Skeletal muscle satellite cell (primary cell): ENCODE data around the gene SLC16A5. TPM values are rescaled to one million over a fixed set of nuclear protein-coding genes. Genes with fewer than 3 reads are reported as not detected.

Source experiments
- H3K27me3 ChIP-seq: 2 replicates; pipeline ENCODE4 v1.7.0; 2013; ENCODE audit warnings: low read length; ENCODE audit not compliant: control insufficient read depth, insufficient read depth
- H3K36me3 ChIP-seq: 2 replicates; pipeline ENCODE4 v1.7.0; 2013; ENCODE audit warnings: mild to moderate bottlenecking, control low read depth, low read length; ENCODE audit not compliant: insufficient read depth
- H3K4me1 ChIP-seq: 2 replicates; pipeline ENCODE4 v1.7.0; 2013; ENCODE audit warnings: low read length; ENCODE audit not compliant: control insufficient read depth, insufficient read depth
- H3K4me2 ChIP-seq: 2 replicates; pipeline ENCODE4 v1.7.0; 2013; ENCODE audit warnings: mild to moderate bottlenecking, low read length
- H3K4me3 ChIP-seq: 2 replicates; pipeline ENCODE4 v1.7.0; 2013; ENCODE audit warnings: low read length
- H3K9ac ChIP-seq: 2 replicates; pipeline ENCODE4 v1.7.0; 2013; ENCODE audit warnings: mild to moderate bottlenecking, low read depth, low read length, moderate library complexity
- H3K9me3 ChIP-seq: replicated peaks from 2 replicates; pipeline ENCODE4 v1.7.0; 2013; ENCODE audit warnings: mild to moderate bottlenecking, control low read depth, low read length
- small RNA-seq: library from RNA; depleted of rRNA; stranded (forward); fragments of <200 nt; gene quantifications from one replicate; pipeline ENCODE3, GENCODE V24; 2012

The SLC16A5 gene

GRCh38 chr17:75147878-75148546 lies 60.3 kb downstream of the SLC16A5 start:
- Histone ChIP-seq H3K4me1 (peaks cover 13% of the 10 kb centered on the region), H3K27me3 (no peaks in the 10 kb centered on the region), H3K9ac (no peak overlapping the region), H3K9me3 (no peaks in the 10 kb centered on the region), H3K4me3 (no peak overlapping the region), H3K36me3 (peaks cover 52% of the 10 kb centered on the region), H3K4me2 (no peak overlapping the region)

DNA sequence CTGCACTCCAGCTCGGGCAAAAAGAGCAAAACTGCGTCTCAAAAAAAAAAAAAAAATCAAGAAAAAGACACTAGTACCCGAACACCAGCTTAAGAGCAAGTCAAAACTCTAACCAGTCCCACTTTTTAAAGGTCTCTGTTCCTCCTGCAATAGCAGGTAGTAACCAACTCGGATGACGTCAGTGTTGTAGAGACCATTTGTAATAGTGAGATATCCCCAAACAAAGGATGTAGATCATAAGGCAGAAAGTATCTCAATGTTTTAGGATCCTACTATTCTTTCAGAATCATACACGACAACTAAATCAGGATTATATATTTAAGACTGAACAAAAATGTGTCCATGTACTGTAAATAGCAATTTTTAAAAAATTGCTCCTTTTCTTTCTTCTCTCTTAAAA lies 64.2 kb downstream of the SLC16A5 start:
- peak overlapping the region; percentile 91 for H3K9ac ChIP-seq
- H3K4me3 ChIP-seq = peak overlapping the region; percentile 98
- no peaks in the 10 kb centered on the region for H3K9me3 ChIP-seq
- peak overlapping the region; percentile 85 for H3K4me2 ChIP-seq
- H3K27me3 ChIP-seq = no peaks in the 10 kb centered on the region
- H3K36me3 ChIP-seq = peaks cover 20% of the 10 kb centered on the region
- H3K4me1 ChIP-seq = peaks cover 22% of the 10 kb centered on the region

DNA sequence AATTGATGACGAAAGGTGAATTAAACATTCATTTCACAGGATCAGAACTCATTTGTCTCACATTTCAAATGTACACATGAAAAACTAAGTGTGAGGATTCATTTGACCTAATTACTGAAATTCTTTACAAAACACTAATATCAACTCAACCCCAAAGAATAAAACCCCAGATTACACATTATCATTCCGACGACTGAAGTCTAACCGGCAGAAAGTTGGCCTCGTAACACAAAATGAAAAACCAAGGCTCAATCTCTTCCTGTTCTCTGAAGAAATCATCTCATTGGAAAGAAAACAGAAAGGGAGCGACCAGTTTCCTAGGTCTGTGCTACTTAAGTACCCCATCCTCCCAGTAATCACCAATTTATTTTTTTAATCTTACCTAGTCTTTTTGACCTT lies 64.8 kb downstream of the SLC16A5 start:
- no peaks in the 10 kb centered on the region for H3K27me3 ChIP-seq
- H3K4me3 ChIP-seq = peak overlapping the region; percentile 98
- peaks cover 14% of the 10 kb centered on the region for H3K36me3 ChIP-seq
- H3K9ac ChIP-seq = peak overlapping the region; percentile 91
- no peaks in the 10 kb centered on the region for H3K9me3 ChIP-seq
- peaks cover 22% of the 10 kb centered on the region for H3K4me1 ChIP-seq
- H3K4me2 ChIP-seq = peak overlapping the region; percentile 85

GRCh38 chr17:75152922-75153779 lies 65.4 kb downstream of the SLC16A5 start:
- Histone ChIP-seq H3K9me3 (no peaks in the 10 kb centered on the region), H3K4me2 (peak overlapping the region; percentile 85), H3K4me3 (peak overlapping the region; percentile 98), H3K36me3 (peaks cover 8% of the 10 kb centered on the region), H3K9ac (peak overlapping the region; percentile 91), H3K4me1 (peaks cover 22% of the 10 kb centered on the region), H3K27me3 (no peaks in the 10 kb centered on the region)

- H3K4me3 ChIP-seq = peak overlapping the region; percentile 98
Observed at GRCh38 chr17:75153780-75154194, 66.0 kb downstream of the SLC16A5 start.

DNA sequence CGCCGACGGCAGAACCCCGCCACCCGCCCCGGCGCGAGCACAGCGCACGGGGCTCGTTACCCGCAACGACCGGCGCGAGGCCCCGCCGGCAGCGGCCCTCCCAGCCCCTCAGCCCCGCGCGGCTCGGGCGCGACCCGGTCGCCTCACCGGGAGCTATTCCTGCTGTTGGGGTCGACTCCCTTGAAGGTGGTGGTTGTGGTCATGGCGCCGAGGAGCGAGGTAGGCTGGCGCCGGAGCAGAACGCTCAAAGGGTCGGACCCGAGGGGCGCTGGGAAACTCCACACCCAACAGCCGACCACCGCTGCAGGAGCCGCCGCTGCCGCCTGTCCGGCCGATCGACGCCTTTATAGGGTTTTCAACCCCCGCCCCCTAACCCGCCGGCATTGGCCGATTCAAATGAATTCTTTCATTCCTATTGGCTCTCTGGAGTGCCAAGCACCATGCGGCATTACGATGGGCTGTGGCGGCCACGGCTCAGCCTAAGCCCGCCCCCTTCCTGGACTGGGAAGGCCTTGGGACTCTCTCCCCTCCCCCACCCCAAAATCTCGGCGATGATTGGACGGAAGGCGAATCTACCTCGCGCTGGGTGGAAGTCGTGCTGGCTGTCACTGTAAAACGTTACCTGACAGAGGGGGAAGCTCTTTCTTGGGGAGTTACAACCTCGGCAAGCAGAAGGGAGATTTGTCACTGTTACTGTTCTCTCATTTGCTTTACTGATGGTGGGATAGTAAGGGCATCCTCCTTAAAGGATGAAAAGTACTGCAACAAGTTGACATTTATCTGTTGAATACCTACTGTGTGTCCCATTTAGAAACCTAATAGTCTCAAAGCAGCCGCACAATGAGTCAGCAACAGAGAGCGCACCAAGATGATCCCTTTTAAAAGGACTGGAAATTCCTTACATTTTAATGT lies 66.7 kb downstream of the SLC16A5 start, which contains the start of gene JPT1:
Gene JPT1, minus strand, starts transcription at position 318 of the 912 bp plus-strand sequence. Its CDS starts 115 bp downstream, at position 203.
- Histone ChIP-seq H3K36me3 (no peaks in the 10 kb centered on the region), H3K27me3 (no peaks in the 10 kb centered on the region), H3K4me3 (peak within 1 kb of the TSS; percentile 98)

More at GRCh38 chr17:75153780-75154194, 66.0 kb downstream of the SLC16A5 start:
- no peaks in the 10 kb centered on the region for H3K27me3 ChIP-seq
- peak overlapping the region; percentile 91 for H3K9ac ChIP-seq
- peak overlapping the region; percentile 85 for H3K4me2 ChIP-seq
- H3K9me3 ChIP-seq = no peaks in the 10 kb centered on the region
- H3K4me1 ChIP-seq = peaks cover 24% of the 10 kb centered on the region
- peaks cover 1% of the 10 kb centered on the region for H3K36me3 ChIP-seq

GRCh38 chr17:75155191-75155601 lies 67.4 kb downstream of the SLC16A5 start:
- Histone ChIP-seq H3K4me2 (peak overlapping the region; percentile 81), H3K4me3 (no peak overlapping the region), H3K36me3 (no peaks in the 10 kb centered on the region), H3K27me3 (no peaks in the 10 kb centered on the region), H3K9ac (no peak overlapping the region), H3K4me1 (peaks cover 34% of the 10 kb centered on the region), H3K9me3 (no peaks in the 10 kb centered on the region)

More for the DNA sequence above, 66.7 kb downstream of the SLC16A5 start, which contains the start of gene JPT1:
- Histone ChIP-seq H3K4me1 (peaks cover 31% of the 10 kb centered on the region), H3K9ac (peak within 1 kb of the TSS; percentile 91), H3K4me2 (peak within 1 kb of the TSS; percentile 85), H3K9me3 (no peaks in the 10 kb centered on the region)

Small RNAs within 50 kb of the gene (small RNA-seq; reads per million reads assigned to genes)
- gene AC111186.1 (not detected), gene RF00019 (not detected), gene RN7SL573P (not detected)
